ENCODE data around the gene DOK4. TPM values are rescaled to one million over a fixed set of nuclear protein-coding genes. Genes with fewer than 3 reads are reported as not detected.

Gene DOK4
- total RNA-seq, 2 experiments from 2014 or later, result 2.4 to 2.9 TPM

DNA sequence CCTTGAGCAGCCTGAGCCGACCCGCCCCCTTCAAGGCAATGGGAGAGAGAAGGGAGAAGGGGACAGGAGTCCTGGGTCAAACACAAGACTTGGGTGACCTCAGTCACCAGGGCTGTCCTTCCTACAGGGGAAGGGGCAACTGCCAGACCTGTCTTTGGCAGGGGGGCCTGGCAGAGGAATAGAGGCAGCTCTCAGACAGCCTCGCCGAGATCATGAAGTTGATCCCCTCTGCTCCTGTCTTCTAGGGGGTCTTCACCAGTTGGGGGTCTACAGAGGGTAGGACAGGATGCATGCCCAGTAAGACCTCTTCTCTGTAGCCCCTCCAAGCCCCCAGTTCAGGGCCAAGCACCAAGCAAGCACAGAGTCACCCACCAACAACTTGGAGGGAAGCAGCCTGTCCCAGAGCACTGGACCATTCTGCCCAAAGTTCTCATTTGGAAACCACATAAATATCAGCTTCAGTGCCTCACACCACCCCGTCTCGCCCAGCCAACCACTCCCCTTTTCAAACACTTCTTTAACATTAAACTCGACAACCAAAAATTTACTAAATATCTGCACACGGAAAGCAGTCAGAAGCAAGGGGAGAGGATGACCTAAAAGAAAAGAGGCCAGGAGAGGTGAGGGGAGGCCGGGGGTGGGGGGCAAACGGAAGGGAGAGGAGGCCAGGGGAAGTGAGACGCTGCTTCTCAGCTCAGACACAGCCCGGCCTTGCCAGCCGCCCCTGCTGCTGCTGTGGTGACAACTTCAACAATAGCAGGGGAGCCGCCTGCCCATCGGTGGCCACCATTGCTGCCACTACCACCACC lies 7.7 kb downstream of the DOK4 start:
- no peak overlapping the region for H3K4me3 Mint-ChIP-seq
- H3K27me3 Mint-ChIP-seq, result no peaks in the 10 kb centered on the region
- Histone ChIP-seq H3K4me1 (ENCODE audit: insufficient read depth, low read length) (peaks cover 21% of the 10 kb centered on the region), H3K4me3 (ENCODE audit: low read length) (no peak overlapping the region), H3K27ac (ENCODE audit: low read depth in 1 of 2, low read length in 2 of 2) (no peak overlapping the region), H3K36me3 (ENCODE audit: insufficient read depth, low read length) (peaks cover 2% of the 10 kb centered on the region), H3K9me3 (ENCODE audit: control insufficient read depth in 1 of 2, insufficient read depth in 1 of 2, low read length in 2 of 2) (no peaks in the 10 kb centered on the region), H3K27me3 (ENCODE audit: control insufficient read depth in 1 of 2, insufficient read depth in 2 of 2, low read length in 2 of 2) (no peaks in the 10 kb centered on the region)
- H3K9me3 Mint-ChIP-seq, result no peaks in the 10 kb centered on the region
- ChIA-PET CTCF (no interaction called here), POLR2A (no interaction called here)
- H3K4me1 Mint-ChIP-seq (ENCODE audit: low read depth), result peaks cover 11% of the 10 kb centered on the region
- TF ChIP-seq, protein P1, sequence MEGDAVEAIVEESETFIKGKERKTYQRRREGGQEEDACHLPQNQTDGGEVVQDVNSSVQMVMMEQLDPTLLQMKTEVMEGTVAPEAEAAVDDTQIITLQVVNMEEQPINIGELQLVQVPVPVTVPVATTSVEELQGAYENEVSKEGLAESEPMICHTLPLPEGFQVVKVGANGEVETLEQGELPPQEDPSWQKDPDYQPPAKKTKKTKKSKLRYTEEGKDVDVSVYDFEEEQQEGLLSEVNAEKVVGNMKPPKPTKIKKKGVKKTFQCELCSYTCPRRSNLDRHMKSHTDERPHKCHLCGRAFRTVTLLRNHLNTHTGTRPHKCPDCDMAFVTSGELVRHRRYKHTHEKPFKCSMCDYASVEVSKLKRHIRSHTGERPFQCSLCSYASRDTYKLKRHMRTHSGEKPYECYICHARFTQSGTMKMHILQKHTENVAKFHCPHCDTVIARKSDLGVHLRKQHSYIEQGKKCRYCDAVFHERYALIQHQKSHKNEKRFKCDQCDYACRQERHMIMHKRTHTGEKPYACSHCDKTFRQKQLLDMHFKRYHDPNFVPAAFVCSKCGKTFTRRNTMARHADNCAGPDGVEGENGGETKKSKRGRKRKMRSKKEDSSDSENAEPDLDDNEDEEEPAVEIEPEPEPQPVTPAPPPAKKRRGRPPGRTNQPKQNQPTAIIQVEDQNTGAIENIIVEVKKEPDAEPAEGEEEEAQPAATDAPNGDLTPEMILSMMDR (IDR thresholded peaks at IDR 0.05), result no peak
- no peak for ATAC-seq (ENCODE audit: poor library complexity)
- H3K27ac Mint-ChIP-seq, result no peak overlapping the region
- DNase-seq, result no peak
- peaks cover 6% of the 10 kb centered on the region for H3K36me3 Mint-ChIP-seq (ENCODE audit: low read depth)
- intact Hi-C loops (cut with DNase I, micrococcal nuclease), result loop anchor here in 1 of 2 experiments (5.0 kb wide), 1 partner anchor 649 kb away; the partner anchor contains the start of gene CFAP20

DNA sequence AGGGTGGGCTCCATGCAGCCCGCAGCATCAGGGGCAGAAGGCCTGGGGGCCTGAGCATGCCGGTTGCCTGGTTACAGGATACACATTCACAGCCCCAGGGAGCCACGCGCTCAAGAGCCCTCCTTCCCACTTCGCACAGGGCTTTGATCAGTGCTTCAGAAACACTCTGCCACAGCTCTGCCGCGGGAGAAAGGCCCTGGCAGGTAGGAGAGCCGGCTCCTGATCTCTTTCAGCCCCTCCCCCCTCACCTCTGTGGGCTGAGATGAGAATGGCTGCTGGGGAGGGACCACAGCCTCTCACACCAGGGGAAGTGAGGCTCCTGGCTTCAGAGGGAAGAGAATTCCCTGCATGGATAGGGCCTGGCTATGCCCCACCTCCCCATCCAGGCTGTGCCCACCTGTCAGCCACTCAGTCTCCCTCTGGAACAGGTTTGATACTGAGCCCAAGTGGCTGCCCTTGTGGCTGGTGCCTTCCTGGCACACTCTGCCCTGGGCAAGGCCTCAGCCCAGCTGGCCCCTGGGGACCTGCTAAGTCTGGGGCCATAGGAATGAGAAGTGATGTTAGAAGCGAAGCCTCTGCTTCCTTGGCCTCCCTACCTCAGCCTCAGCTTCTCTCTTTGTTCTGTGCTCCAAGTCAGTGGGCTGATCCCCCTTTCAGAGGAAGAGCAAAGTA lies 8.6 kb downstream of the DOK4 start:
- CTCF ChIA-PET, result interaction anchor here (2.3 kb wide), 1 partner anchor 42 kb away, joined by 9 read pairs; no protein-coding TSS in a partner anchor
- no peaks in the 10 kb centered on the region for H3K27me3 Mint-ChIP-seq

More for the DNA sequence above, 8.6 kb downstream of the DOK4 start:
- peaks cover 2% of the 10 kb centered on the region for H3K36me3 ChIP-seq (ENCODE audit: insufficient read depth, low read length)
- no peak overlapping the region for H3K4me3 ChIP-seq (ENCODE audit: low read length)
- TF ChIP-seq, protein P1 (IDR thresholded peaks at IDR 0.05), result no peak
- H3K4me1 Mint-ChIP-seq (ENCODE audit: low read depth), result peaks cover 11% of the 10 kb centered on the region
- H3K4me3 Mint-ChIP-seq, result no peak overlapping the region
- no peaks in the 10 kb centered on the region for H3K9me3 Mint-ChIP-seq
- intact Hi-C loops (cut with DNase I, micrococcal nuclease), result loop anchor here in 1 of 2 experiments (5.0 kb wide), 1 partner anchor 650 kb away; the partner anchor contains the start of gene CFAP20
- H3K36me3 Mint-ChIP-seq (ENCODE audit: low read depth), result peaks cover 6% of the 10 kb centered on the region
- H3K4me1 ChIP-seq (ENCODE audit: insufficient read depth, low read length), result peaks cover 21% of the 10 kb centered on the region
- H3K27me3 ChIP-seq (ENCODE audit: control insufficient read depth in 1 of 2, insufficient read depth in 2 of 2, low read length in 2 of 2), result no peaks in the 10 kb centered on the region
- no peak overlapping the region for H3K27ac ChIP-seq (ENCODE audit: low read depth in 1 of 2, low read length in 2 of 2)
- POLR2A ChIA-PET, result no interaction called here
- ATAC-seq (ENCODE audit: poor library complexity), result no peak
- peak in 1 of 14 experiments; percentile 25 for DNase-seq
- no peaks in the 10 kb centered on the region for H3K9me3 ChIP-seq (ENCODE audit: control insufficient read depth in 1 of 2, insufficient read depth in 1 of 2, low read length in 2 of 2)
- H3K27ac Mint-ChIP-seq, result no peak overlapping the region

Data from CD4-positive, alpha-beta T cell (primary cell).